ENCODE data around the gene MAP6D1. TPM values are rescaled to one million over a fixed set of nuclear protein-coding genes. Genes with fewer than 3 reads are reported as not detected.

Gene MAP6D1
- total RNA-seq, 6 experiments from 2014 or later, result 0.22 to 0.61 (median 0.37) TPM

GRCh38 chr3:183797996-183798395 lies 27.4 kb downstream of the MAP6D1 start:
- 88% methylated on average over 6 of the region's 9 CpGs for WGBS (ENCODE audit: insufficient coverage, low coverage, low lambda C conversion rate, missing lambda C conversion rate)
- peaks cover 4 to 40% (median 17%) of the 10 kb centered on the region in 4 donors for H3K36me3 ChIP-seq

GRCh38 chr3:183796372-183796771 lies 29.0 kb downstream of the MAP6D1 start:
- TF ChIP-seq CTCF (IDR thresholded peaks at IDR 0.05), result no peak
- no peak for TF ChIP-seq POLR2A (IDR thresholded peaks at IDR 0.05)
- Histone ChIP-seq H3K27me3 (no peaks in the 10 kb centered on the region), H3K4me1 (no peaks in the 10 kb centered on the region), H3K9me3 (no peaks in the 10 kb centered on the region), H3K36me3 (peaks cover 3 to 33% (median 15%) of the 10 kb centered on the region in 4 donors), H3K27ac (no peak overlapping the region), H3K4me3 (no peak overlapping the region)
- intact Hi-C loops (cut with DNase I), result no loop called here
- WGBS (ENCODE audit: insufficient coverage, low coverage, low lambda C conversion rate, missing lambda C conversion rate), result 80% methylated on average over 6 of the region's 6 CpGs
- DNase-seq, result no peak
- no peak for ATAC-seq

More at GRCh38 chr3:183797996-183798395, 27.4 kb downstream of the MAP6D1 start:
- no peak for TF ChIP-seq POLR2A (IDR thresholded peaks at IDR 0.05)
- TF ChIP-seq CTCF (IDR thresholded peaks at IDR 0.05), result no peak
- Histone ChIP-seq H3K27me3 (no peaks in the 10 kb centered on the region), H3K4me1 (no peaks in the 10 kb centered on the region), H3K9me3 (no peaks in the 10 kb centered on the region), H3K27ac (no peak overlapping the region), H3K4me3 (no peak overlapping the region)
- DNase-seq, result no peak
- intact Hi-C loops (cut with DNase I), result no loop called here
- ATAC-seq, result no peak

GRCh38 chr3:183794452-183794851 lies 30.9 kb downstream of the MAP6D1 start:
- Histone ChIP-seq H3K4me1 (no peaks in the 10 kb centered on the region), H3K27me3 (no peaks in the 10 kb centered on the region), H3K4me3 (no peak overlapping the region), H3K9me3 (no peaks in the 10 kb centered on the region), H3K27ac (no peak overlapping the region), H3K36me3 (peaks cover 0 to 23% (median 15%) of the 10 kb centered on the region in 4 donors)
- DNase-seq (no peak), ATAC-seq (no peak)
- no peak for TF ChIP-seq POLR2A (IDR thresholded peaks at IDR 0.05)
- no peak for TF ChIP-seq CTCF (IDR thresholded peaks at IDR 0.05)
- WGBS (ENCODE audit: insufficient coverage, low coverage, low lambda C conversion rate, missing lambda C conversion rate), result 91% methylated on average over 4 of the region's 4 CpGs
- intact Hi-C loops (cut with DNase I), result no loop called here

- intact Hi-C loops (cut with DNase I), result no loop called here
- no peaks in the 10 kb centered on the region for H3K9me3 ChIP-seq
- H3K4me1 ChIP-seq, result no peaks in the 10 kb centered on the region
- no peak for DNase-seq
- WGBS (ENCODE audit: insufficient coverage, low coverage, low lambda C conversion rate, missing lambda C conversion rate), result 95% methylated on average over 6 of the region's 6 CpGs
- no peak overlapping the region for H3K27ac ChIP-seq
- ATAC-seq, result no peak
- H3K4me3 ChIP-seq, result no peak overlapping the region
- TF ChIP-seq CTCF (IDR thresholded peaks at IDR 0.05) (no peak), POLR2A (IDR thresholded peaks at IDR 0.05) (no peak)
- H3K27me3 ChIP-seq, result no peaks in the 10 kb centered on the region
- peaks cover 0 to 15% (median 11%) of the 10 kb centered on the region in 4 donors for H3K36me3 ChIP-seq
These were observed 32.4 kb downstream of the MAP6D1 start for GRCh38 chr3:183792976-183793375.

- intact Hi-C loops (cut with DNase I), result no loop called here
- no peak overlapping the region for H3K4me3 ChIP-seq
- WGBS (ENCODE audit: insufficient coverage, low coverage, low lambda C conversion rate, missing lambda C conversion rate), result 96% methylated on average over 13 of the region's 16 CpGs
- no peaks in the 10 kb centered on the region for H3K4me1 ChIP-seq
- no peak overlapping the region for H3K27ac ChIP-seq
- DNase-seq (no peak), ATAC-seq (no peak)
- H3K27me3 ChIP-seq, result no peaks in the 10 kb centered on the region
- peaks cover 0 to 28% (median 19%) of the 10 kb centered on the region in 4 donors for H3K36me3 ChIP-seq
- H3K9me3 ChIP-seq, result no peaks in the 10 kb centered on the region
- TF ChIP-seq CTCF (IDR thresholded peaks at IDR 0.05), result no peak
- TF ChIP-seq POLR2A (IDR thresholded peaks at IDR 0.05), result no peak
These were observed 34.7 kb downstream of the MAP6D1 start for GRCh38 chr3:183790700-183791099.

All from right lobe of liver (tissue), 6 donors.